Cardiac septum (tissue), 1 donor: ENCODE data around the gene ARRB1. TPM values are rescaled to one million over a fixed set of nuclear protein-coding genes. Genes with fewer than 3 reads are reported as not detected.
"Not testable (repeated sequence)": the region's sequence is repeated elsewhere in the genome, so short reads cannot be mapped to it uniquely, and the experiment has no call there.

Experiments used
- DNase-seq: peaks from one replicate; pipeline ENCODE4 v3.0.0-alpha.2; 2020; ENCODE audit warnings: low spot score
- intact Hi-C: fragments of 100-400 bp; cut with DNase I; formaldehyde crosslinking; loops from one replicate; pipeline ENCODE4 v1.14.0; 2022
- total RNA-seq: library from RNA; stranded (reverse); fragmentation: NEBNext Ultra II Directional; extraction: Animal tissue kit (Norgen Biotek cat#: 25700); gene quantifications from one replicate; pipeline ENCODE4 v1.2.1, GENCODE V29; 2021
- donor health status: DM: no; HTN: no; CAD: no.

ARRB1 gene
- total RNA-seq, 1 donor from 2014 or later, result 21.4 TPM

DNA sequence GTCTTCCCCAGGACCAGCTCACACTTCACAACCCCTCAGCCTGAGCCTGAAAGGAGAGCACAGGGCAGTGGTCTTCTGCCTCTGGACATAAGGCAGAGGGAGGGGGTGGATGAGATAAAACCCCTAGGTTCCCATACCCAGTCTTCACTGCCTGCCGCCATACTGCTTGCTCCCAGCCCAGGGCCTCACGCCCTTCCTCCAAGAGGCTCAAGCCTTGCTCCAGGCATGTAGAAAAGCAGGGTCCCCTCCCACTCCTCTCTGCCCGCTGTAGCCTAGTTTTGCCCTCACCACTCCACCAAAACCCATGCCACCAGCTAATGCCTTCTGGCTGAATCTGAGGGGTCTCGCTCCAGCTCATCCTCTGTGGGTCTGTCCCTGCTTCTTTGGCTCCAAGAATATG lies 5.2 kb downstream of the ARRB1 start:
- intact Hi-C loops, result no loop called here
- no peak for DNase-seq

DNA sequence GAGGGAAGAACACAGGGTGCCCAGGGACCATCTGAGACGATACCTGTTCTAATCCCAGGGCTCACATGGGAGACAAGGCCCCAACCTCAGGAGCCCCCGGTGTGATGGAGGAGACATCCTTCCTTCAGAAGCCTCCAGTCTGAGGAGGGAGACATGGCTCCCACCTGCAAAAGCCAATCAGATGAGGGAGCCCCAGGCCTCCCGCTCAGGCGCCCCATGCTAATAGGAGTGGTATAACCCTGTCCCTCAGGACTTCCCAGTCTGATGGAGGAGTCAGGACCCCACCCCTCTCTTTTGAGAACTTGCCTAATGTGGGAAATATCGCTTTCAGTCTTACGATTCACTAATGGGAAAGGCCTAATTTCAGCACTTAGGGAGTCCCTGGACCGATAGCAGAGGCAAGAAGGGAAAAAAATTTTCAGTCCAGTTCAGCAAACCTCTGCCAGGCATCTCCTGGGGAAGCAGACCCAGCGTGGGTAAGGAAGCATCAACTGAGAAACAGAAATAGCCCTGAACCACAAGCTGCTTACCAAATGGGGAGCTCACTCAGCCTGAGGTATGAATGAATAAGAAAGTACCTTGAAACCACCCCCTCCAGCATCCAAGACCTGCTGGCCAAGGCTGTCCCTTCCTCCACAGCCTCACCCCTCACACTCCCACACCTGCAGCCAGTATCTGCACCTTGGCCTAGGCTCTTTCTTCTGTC lies 5.9 kb downstream of the ARRB1 start:
- DNase-seq, result no peak
- intact Hi-C loops, result no loop called here

DNA sequence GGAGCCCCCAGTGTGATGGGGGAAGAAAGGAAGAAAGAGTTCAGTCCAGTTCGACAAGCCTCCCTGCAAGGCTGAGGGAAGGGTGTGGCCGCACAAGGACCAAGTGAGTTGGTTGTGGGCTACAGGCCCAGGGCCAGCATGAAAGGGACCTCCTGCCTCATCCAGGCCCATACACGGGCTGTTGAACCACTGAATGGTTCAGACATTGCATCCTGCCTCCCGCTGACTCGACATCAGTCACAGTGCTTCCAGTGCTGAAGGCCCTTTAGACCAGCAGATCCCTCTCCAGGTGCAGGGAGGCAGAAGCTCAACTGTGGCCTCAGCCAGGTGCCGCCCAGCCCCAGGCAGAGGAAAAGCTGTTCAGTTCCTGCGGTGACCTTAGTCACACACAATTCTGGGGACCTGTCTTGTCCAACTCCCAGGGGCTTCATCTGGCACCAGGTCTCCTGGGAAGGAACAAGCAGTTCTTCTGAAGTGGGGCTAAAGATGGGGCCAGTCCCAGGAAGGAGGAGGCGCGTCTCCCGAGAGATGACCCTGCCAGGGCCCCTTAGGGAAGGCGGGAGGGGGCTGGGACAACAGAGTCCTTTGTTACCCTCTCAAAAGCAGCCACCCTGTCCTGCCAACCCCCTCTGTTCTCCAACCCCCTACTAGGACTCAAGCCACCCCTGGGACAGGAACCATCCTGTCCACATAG lies 6.6 kb downstream of the ARRB1 start:
- no peak for DNase-seq
- intact Hi-C loops, result no loop called here

DNA sequence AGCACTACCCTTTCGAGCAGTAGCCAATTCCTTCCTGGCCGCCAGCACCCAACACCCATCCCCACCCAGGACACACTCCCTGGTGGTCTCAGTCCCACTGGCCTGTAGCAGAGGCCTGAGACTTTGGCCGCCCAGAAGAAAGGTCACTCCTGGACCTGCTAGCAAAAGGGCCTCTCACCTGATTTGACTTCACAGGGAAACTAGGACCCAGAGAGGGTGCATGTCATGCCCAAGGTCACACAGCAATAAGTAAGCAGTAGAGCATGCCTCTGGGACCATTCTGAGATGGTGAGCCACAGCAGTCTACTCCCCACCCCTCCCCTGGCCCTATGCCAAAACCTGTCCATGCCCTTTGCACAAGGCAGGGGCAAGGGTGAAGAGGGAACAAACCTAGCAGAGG lies 7.3 kb downstream of the ARRB1 start:
- no peak for DNase-seq

DNA sequence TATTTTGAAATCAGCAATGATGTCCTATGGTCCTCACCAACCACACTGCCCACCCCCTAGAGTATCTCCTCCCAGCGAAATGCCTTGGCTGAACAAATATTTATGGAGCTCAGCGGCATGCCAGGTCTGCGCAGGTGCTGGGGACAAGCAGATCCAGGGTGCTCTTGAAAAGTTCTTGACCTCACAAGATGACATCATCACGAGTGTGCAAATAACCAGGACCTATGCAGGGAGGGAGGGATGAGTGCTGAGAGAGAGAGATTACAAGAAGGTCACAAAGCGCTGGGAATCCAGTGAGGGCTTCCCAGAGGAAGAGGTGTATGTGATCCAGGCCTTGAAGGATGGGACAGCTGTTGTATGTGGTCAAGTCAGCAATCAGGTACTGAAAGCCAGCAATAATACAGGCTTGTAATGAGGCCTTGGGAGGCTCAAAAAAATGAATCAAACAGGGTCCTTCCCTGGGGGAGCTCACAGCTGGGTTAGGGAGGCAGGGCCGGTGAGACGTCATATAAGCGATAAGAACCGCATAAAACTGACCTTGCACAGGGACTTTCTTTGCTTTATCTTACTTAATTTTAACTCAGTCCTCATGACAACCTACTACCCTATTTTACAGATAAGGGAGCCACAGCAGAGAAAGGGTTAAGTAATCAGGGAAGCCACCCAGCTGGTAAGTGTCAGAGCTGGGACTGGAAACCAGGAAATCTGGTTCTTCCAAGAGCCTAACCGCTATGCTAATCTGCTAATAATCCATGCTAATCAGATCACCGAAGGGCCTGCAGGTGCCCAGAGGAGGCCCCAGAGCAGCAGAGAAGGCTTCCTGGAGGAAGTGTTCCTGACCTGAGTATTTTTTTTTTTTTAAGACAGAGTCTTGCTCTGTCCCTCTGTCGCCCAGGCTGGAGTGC lies 8.2 kb downstream of the ARRB1 start:
- DNase-seq, result no peak
- intact Hi-C loops, result no loop called here

More for the DNA sequence above, 7.3 kb downstream of the ARRB1 start:
- intact Hi-C loops, result no loop called here

DNA sequence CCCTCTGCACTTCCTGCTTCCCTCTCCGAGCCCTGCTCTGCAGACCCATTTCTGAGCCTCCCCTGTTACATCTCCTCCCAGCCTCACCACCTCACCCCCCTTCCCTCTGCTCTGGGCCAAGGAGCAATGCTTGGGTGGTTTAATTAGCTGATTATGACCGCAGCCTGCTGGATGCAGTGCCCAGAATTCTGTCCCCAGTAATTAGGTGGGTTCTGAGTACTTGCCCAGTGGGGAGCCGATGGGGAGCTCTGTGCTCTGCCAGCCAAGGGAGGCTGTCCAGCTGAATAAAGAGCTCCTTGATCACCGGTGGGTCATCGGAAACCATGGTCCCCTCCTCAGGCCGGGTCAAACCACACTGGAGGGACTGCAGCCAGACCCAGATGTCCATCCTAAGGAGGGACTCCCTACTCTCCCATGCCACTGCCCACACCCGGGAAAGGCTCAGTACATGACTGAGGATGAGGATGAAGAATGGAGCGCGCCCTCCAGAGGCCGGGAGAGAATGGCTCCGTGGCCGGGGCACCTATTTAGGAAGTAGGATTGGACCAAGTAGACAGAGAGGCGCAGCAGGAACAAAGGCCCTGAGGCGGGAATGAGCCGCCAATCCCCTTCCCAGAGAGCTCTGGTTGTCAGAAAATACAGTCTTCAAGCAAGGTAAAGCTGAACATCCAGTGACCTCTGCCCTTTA lies 9.1 kb downstream of the ARRB1 start:
- intact Hi-C loops, result no loop called here
- no peak for DNase-seq

DNA sequence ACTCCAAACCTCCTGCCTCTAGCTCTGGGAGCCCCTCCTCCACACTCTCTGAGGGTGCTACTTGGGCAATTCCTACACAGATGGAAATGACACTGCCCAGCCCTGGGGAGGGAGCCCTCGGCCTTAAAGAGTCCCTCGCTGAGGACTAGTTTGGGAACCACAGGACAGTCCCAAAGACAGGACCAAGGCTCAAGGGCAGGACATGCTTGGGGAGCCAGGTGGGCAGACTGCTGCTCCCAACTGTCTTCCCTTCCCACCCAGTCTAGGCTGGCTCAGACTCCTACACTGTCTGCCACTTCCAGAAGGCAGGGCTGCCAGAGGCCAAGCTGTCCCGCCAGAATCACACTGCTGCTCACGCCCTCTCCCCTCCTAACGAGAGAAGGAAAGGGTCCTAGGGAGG lies 9.8 kb downstream of the ARRB1 start:
- intact Hi-C loops, result no loop called here
- no peak for DNase-seq

DNA sequence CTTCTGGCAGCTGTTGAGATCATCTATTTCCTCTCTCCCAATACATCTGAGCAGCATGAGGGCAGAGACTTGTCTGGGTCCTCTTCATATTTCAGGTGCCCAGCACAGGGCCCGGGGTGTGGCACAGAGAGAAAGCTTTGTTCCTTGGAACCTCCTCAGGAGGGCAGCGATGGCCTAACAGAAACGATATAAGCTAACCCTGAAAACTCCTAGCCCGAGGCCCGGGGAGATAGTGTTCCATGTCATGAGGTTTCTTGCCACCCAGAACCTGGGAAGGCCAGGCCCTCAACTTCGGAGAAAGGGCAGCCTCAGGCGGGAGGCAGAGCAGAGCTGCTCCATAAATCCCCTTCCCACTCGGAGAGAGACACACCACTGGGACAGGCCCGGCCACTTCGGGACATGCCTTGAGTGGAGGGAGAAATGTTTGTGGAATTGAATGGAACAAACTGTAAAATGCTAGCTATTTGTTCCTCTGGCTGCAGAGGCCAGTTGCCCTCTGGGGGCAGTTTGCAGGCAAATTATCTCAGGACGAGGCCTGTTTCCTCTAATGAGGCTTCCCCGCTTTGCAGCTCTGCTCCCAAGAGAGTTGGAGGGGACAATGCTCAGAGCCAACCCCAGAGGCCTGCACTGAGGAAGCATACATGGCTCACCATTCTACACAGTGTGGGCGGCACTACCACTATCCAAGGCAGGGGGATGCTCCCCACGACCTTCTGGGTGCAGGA lies 11.6 kb downstream of the ARRB1 start:
- DNase-seq, result no peak
- intact Hi-C loops, result no loop called here

DNA sequence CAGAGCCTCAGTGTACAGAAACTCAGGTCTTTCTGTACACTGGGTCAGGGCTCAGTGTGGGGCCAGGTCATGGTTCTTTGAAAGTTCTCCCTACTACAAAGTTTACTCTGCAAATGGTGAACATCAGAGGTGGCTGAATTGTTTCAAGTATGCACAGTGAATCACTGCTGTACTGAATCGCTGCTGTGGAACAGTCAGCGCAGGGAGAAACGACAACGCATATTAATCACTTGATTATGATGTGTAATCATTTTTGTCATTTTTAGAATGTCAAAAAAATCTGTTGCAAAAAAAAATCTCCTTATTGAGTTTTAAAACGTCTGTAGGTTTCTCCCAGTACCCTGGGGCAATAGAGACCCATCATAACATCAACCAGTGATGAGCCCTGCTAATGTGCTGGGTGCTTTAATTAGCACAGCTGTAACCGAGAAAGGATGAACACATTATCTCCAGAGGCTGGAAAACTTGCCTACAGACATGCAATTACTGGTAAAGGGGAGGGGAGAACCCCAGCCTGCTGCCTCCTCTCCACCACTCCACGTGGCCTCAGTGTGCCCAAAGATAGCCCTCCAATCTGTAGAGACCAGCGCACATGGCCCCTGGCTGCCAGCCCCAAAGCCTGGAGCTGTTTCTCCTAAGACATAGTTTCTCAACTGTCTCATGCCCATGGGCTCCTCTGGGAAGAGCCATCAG lies 12.8 kb downstream of the ARRB1 start:
- no peak for DNase-seq
- intact Hi-C loops, result no loop called here

DNA sequence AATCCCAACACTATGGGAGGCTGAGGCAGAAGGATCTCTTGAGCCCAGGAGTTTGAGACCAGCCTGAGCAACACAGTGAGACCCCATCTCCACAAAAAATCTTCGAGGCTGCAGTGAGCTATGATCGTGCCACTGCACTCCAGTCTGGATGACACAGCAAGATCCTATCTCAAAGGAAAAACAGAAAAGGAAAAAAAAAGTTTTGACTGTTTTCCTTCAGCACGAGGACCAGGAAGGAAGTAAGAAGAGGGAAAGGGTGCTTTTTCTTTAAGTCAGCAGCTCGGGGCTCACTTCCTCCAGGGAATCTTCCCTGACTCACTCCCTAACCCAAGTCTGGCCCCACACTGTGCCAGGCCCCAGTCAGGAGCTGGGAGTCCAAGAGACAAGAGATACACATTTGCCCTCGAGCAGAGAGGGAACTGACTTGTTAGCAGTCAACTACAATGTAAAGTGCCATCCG lies 14.2 kb downstream of the ARRB1 start:
- intact Hi-C loops, result no loop called here
- no peak for DNase-seq

DNA sequence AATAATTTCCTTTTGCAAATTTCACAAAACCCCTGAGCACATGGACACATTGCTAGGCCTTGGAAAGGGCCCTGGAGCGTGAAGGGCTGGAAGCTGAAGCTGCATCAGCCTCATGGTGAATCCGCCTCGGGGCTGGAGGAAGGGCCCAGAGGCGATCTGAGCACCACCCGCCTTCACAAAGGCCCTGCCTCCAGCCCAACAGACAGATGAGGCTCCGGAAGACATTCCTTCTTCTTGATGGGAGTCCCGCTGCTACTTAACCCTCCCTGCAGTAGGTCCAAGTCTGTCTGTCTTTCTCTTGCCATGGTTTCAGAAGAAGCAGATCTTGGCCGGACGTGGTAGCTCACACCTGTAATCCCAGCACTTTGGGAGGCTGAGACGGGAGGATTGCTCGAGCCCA lies 16.5 kb downstream of the ARRB1 start:
- DNase-seq, result no peak
- intact Hi-C loops, result no loop called here

DNA sequence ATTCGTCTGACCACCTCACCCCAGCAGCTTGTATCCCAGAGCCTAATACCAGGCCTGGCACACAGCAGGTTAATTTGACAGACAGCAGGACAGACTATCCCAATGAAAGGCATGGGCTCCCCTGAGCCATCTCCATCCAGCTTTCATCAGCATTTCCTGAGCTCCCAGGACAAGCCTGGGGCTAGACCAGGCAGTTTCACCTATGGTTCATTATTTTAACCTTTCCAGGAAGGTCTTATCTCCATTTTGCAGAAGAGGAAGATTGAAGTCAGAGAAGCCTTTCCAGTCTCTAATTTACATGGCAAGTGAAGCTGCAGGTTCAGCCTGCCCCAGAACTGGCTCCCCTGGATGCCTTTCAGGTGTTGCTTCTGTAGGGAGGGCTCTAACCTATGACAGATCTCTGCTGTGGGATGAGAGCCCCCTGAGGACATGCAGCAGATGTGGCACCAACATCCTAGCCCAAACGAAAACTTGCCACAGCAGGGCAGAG lies 17.0 kb downstream of the ARRB1 start:
- no peak for DNase-seq
- intact Hi-C loops, result no loop called here

DNA sequence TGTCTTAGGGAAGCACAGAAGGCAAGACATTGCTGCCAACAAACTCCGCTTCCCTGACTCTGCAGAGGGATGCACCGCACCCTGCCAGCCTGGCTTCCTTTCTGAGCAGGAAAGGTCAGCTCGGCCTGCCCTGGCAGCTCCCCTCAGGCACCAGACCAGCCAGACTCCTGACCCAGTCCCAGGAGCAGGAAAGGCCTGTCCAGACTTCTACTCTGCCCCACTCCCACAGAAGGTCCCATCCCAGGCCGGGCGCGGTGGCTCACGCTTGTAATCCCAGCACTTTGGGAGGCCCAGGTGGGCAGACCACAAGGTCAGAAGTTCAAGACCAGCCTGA lies 17.7 kb downstream of the ARRB1 start:
- intact Hi-C loops, result no loop called here
- DNase-seq, result no peak

DNA sequence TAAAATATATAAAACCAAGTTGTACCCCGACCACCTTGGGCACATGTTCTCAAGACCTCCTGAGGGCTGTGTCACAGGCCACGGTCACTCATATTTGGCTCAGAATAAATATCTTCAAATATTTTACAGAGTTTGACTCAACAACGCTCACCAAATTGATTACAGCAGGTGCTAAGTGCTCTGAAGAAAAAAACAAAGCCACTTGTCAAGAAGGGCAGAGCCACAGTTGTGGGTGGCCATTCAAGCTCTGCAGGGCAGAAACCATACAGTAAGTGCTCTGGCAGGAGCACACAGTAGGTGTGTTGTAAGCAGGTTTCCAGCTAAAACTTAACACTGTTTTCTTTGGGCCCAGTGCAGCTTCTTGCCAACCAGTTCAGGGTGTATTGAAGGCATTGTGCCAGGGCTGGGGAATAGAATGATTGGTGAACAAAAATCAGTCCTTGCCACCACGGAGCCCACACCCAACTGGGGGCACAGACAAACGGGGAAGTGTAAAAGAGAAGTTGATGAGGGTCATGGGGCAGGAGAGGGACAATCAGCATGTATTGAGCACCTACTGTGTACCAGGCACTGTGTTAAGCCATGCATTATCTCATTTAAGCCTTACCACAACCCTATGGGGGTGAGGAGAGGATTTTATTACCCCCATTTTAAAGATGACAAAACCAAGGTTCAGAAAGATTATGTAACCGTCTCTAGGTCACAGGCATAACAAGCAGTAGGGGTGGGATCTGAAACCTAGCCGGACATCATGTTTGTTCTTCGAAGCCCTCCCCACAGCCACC lies 18.2 kb downstream of the ARRB1 start:
- intact Hi-C loops, result no loop called here
- DNase-seq, result no peak

DNA sequence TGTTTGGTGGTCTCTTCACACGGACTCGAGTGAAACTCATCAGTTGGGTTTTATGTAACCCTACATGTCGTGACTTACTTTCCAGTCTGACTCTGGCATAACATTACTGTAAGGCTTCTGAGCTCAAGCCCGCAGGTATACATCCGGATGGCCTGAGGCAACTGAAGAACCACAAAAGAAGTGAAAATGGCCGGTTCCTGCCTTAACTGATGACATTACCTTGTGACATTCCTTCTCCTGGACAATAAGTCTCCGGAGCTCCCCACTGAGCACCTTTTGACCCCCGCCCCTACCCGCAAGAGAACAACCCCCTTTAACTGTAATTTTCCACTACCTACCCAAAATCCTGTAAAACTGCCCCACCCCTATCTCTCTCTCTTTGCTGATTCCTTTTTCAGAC lies 19.7 kb downstream of the ARRB1 start:
- intact Hi-C loops, DNase-seq: not testable (repeated sequence)

DNA sequence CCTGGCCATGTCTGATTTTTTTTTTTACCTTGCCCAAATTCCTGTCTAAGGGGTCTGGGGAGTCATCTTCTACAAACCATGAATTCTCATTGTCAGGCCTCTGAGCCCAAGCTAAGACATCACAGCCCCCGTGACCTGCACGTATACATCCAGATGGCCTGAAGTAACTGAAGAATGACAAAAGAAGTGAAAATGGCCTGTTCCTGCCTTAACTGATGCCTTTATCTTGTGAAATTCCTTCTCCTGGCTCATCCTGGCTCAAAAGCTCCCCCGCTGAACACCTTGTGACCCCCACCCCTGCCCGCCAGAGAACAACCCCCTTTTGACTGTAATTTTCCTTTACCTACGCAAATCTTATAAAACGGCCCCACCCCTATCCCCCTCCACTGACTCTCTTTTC lies 20.2 kb downstream of the ARRB1 start:
- intact Hi-C loops, DNase-seq: not testable (repeated sequence)

DNA sequence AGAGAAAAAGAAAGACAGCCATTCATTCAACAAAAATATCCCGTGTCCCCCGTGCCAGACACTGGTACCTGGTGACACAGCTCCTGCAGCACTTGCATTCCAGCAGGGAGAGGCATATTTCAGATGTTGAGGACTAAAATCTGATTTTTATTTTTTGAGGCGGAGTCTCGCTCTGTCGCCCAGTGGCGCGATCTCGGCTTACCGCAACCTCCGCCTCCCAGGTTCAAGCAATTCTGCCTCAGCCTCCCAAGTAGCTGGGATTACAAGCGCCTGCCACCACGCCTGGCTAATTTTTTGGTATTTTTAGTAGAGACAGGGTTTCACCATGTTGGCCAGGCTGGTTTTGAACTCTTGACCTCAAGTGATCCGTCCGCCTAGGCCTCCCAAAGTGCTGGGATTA lies 20.6 kb downstream of the ARRB1 start:
- intact Hi-C loops, DNase-seq: not testable (repeated sequence)

DNA sequence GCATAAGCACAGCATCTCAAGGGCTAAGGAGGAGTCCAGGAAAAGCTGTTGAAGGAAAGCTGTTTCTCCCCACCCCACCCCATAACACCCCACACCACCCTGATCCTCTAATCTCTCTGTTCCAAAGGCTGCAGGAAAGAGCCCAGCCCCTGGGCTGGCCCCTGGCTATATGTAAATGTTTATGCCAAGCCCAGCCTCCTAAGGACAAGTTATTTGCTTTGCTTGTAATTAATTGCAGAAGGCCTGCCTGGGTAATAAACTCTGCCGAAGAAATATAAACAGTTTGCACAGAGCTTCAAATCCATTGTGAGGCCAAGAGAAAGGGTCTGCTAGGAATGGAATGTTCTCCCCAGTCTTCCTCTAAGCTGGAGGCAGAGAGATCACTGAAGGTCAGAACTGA lies 21.2 kb downstream of the ARRB1 start:
- intact Hi-C loops, result no loop called here
- no peak for DNase-seq
